NCI-H2171 treated with DMSO at 0.1 percent for 48 hours (cell line): ENCODE measurements around the gene SHISA8.

Experiments used
- DNase-seq: peaks from one replicate; lab custom pipeline; 2025; lab: John Stamatoyannopoulos, UW

Gene SHISA8

GRCh38 chr22:41933411-41934177 lies 18.7 kb upstream of the SHISA8 start:
- DNase-seq = no peak

DNA sequence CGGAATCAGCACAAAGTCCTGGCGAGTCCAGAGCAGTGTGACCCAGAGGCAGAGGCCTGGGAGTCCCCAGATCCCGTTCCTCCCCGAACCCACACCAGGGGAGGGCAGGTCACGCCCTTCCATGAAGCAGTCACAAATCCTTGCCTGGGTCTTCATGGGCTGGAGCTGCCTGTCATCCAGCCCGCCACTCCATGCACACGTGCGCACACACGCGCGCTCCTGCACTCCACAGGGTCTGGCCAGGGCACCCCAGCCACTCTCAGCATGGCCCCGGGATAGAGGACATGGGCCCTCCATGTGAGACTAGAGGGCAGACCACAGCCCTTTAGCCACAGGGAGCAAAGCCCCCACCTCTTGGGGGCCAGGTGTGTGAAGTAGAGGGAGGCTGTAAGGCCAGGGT lies 17.5 kb upstream of the SHISA8 start:
- no peak for DNase-seq

DNA sequence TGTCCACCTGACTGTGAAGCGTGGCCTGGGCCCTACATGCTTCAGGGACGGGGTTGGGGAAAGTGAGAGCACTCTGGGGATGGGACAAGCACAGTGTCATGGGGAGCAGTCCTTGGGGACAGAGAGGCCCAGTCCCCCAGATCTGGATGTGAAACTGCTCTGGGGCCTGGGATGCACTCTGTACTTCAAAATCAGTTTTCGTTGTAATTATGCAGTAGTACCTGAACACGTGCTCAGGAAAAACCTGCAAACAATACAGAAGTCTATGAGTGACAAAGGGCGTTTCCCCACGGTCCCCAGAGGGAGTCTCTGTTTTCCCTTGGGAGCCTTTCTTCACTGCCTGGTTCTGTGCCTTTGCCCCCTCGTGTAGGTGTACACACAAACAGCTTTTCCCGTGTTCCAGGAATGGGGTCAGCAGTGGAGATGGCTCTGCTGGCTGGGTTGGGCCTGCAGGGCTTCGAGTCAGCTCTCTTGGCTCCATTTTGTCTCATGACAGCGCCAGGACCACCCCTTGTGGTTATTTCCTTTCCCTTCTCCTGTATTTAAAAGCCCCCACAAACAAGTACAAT lies 16.9 kb upstream of the SHISA8 start:
- peak; percentile 58 for DNase-seq

- DNase-seq = peak; percentile 44
These were observed 14.5 kb upstream of the SHISA8 start for GRCh38 chr22:41929418-41929810.

GRCh38 chr22:41928593-41929417 lies 13.9 kb upstream of the SHISA8 start:
- no peak for DNase-seq

DNA sequence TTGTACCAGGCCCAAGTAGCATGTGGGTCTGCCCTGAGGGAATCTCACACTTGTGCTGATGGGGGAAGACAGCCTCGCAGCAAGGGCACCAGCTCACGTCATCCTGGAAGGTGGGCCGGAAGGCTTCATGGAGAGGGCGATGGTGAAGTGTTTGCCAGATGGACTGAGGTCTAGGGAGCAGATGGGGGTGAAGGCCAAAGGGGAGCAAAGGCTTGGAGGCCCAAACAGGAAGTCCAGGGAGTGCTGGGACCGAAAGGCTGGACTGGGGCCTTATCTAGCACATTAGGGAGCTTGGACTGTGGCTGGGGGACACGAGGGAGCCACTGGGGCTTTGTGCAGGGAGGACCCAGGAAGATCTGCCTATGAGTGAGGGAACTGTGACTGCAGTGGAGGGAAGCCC lies 12.9 kb upstream of the SHISA8 start:
- DNase-seq = no peak

- peak; percentile 67 for DNase-seq
These were observed 11.0 kb upstream of the SHISA8 start for GRCh38 chr22:41925783-41926460.

GRCh38 chr22:41923595-41924276 lies 8.9 kb upstream of the SHISA8 start:
- DNase-seq = no peak

DNA sequence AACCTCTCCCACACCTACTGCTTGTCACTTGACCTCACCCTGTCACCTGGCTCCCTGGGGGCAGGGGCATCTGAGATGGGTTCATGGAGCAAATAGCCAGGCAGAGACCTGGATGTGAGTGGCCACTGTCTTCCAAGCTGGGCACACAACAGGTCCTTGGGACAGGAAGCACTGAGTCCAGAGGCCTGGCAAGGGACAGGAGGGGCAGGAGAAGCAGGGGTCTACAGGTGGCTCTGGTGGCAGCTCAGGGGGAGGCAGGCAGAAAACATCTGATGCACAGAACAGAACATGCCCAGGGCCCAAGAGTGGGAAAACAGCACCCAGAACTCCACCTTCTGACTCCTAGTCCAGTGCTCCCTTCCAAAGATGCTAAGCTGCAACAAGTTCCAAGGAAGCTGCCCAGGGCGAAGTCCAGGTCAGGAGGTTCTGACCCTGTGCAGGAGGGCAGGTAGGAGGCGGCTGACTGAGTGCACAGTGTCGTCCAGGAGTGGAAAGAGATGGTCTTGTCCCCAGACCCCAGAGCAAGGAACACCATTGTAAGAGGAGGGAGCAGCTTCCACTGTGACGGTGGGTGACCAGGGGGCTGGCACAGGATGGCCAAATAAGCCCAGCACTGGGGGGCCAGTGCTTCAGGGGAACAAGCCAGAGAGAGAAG lies 8.2 kb upstream of the SHISA8 start:
- no peak for DNase-seq

GRCh38 chr22:41922328-41922727 lies 7.5 kb upstream of the SHISA8 start:
- no peak for DNase-seq

- DNase-seq = no peak
These were observed 5.5 kb upstream of the SHISA8 start for GRCh38 chr22:41920271-41920976.

DNA sequence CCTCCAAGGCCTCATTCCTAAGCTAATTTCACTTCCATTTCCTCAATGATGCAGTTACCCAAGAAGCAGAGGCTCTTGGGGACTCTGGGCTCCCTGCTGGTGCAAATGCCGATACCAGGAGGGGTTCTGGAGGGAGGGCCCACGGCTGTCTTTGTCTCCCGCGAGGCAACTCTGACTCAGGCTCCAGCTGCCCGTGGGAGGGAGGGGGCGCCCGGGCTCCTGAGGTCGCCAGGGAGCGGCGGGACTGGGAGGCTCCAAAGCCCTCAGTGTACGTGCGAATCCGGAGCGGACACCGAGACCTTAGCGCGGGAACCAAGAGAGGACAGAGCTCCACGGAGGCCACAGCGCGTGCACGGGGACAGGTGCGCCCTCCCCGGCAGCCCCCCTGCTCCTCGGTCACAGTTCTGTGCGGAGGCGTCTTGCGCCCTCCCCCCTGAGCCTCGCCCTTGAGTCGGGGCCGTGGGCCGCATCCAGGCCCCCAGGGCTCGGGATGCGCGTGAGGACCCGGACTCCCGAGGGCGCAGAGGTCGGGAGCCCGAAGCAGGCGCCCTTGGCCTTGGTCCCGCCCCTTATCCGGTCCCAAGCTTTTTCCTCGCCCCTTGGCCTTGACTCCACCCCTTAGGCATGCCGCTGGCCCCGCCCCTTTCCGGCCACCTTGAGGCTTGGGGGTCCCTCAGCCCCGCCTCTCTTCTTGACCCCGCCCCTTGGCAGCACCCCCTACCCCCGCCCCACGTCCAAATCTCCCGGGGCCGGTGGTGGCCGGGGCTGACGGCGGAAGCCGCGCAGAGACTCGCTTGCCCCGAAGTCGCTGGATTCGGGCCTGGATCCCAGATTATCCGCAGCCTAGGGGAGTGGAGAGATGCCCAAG lies 4.7 kb upstream of the SHISA8 start:
- peak; percentile 26 for DNase-seq

DNA sequence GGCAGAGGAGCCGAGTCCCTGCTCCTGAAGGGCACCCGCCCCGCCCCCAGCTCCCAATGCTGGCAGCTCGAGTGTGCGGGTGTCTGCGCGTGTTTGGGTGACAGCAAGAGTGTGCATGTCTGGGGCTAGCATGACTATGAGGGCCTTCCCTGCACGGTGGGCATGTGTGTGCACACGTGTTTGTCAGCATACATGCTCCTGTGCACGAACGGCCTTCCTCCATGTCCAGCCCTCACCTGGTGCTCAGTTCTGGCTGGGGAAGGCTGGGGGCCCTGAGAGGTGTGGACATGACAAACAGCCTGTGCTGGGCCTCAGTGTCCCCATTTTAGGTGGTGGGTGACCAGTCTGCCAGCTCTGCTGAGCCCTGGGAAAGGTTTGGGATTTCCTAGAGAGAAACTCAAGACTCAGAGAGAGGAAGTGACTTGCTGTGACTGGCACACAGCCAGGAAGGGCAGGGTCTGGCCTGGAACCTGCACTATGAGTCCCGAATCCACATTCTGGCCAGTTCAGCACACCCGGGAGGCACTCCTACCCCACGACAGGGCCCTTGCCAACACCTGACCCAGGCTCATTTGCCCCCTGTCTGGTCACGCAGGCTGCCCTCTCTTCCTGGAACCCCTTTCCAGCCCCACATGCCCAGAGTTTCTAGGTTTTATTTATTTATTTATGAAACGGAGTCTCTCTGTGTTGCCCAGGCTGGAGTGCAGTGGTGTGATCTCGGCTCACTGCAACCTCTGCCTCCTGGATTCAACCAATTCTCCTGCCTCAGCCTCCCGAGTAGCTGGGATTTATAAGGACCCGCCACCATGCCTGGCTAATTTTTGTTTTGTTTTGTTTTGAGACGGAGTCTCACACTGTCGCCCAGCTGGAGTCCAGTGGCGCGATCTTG lies 3.3 kb upstream of the SHISA8 start:
- peak; percentile 27 for DNase-seq

GRCh38 chr22:41917375-41917902 lies 2.6 kb upstream of the SHISA8 start:
- no peak for DNase-seq

GRCh38 chr22:41916745-41917358 lies 2.0 kb upstream of the SHISA8 start:
- DNase-seq = no peak

- DNase-seq = no peak
These were observed 1.1 kb upstream of the SHISA8 start for GRCh38 chr22:41915786-41916493.

DNA sequence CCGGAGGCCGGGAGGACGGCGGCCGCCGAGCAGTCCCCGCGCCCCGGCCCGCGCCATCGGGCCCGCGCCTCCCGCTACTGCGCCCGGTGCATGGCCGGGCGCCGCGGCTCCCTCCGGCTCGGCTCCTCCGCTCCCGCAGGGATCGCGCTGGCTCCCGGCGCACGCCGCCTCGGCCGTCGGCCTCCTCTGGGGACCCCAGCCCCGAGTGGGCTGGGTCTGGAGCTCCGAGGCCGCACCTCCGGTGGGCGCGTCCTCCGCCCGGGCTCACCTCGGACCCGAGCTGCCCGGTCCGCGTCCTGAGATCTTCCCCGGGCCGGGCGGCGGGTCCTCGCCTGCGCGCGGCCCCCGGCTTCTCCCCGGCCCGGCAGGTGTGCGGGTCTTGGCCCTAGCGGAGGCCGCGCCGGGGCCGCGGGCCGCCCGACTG lies 251 bp downstream of the SHISA8 start:
- DNase-seq = peak; percentile 19
